ENCODE results near the gene KRTCAP2.
A peak's percentile ranks its signal among the peaks of the same experiment; 100 is the strongest.
"Not testable (repeated sequence)": the region's sequence is repeated elsewhere in the genome, so short reads cannot be mapped to it uniquely, and the experiment has no call there.

The KRTCAP2 gene

DNA sequence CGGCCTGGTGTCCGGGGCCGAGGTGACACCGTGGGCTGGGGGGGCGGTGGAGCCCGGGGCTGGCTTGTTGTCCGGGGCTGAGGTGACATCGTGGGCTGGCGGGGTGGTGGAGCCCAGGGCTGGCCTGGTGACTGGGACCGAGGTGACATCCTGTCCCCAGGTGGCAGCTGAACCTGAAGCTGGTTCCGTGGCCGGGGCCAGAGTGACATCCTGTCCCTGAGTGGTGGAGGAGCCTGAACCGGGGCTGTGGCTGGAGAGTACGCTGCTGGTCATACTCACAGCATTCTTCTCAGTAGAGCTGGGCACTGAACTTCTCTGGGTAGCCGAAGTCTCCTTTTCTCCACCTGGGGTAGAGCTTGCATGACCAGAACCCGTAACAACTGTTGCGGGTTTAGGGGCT is 18.8 kb upstream of the KRTCAP2 start:
- Histone ChIP-seq H3K27ac (ENCODE audit: low read depth, low read length) (no peak overlapping the region), H2AFZ (ENCODE audit: insufficient read depth, low read length, poor library complexity) (no peak overlapping the region), H2AK5ac (ENCODE audit: low read length) (peak overlapping the region; percentile 49), H2BK120ac (ENCODE audit: insufficient read depth, low read length, poor library complexity) (no peak overlapping the region), H3K9ac (ENCODE audit: low read length) (no peak overlapping the region), H3K4me2 (ENCODE audit: low read length) (no peak overlapping the region), H3K36me3 (ENCODE audit: control insufficient read depth in 1 of 2, insufficient read depth in 2 of 2, low read length in 2 of 2) (peaks cover 3 to 6% of the 10 kb centered on the region in 2 experiments), H3K79me1 (ENCODE audit: low read length) (peaks cover 13% of the 10 kb centered on the region), H4K8ac (ENCODE audit: low read depth, low read length) (no peak overlapping the region), H3K4ac (ENCODE audit: low read depth, low read length) (no peak overlapping the region), H3K79me2 (ENCODE audit: control insufficient read depth, insufficient read depth, low read length, poor library complexity) (peaks cover 2% of the 10 kb centered on the region), H3K4me1 (ENCODE audit: control insufficient read depth in 1 of 2, insufficient read depth in 2 of 2, low read length in 2 of 2) (peaks cover 7 to 15% of the 10 kb centered on the region in 2 experiments), H3K18ac (ENCODE audit: low read length) (no peak overlapping the region), H3K27me3 (ENCODE audit: insufficient read depth, low read length) (no peaks in the 10 kb centered on the region), H2BK12ac (ENCODE audit: low read length) (peak overlapping the region; percentile 8), H4K91ac (ENCODE audit: low read depth, low read length) (no peak overlapping the region), H3K23ac (ENCODE audit: low read length) (no peak overlapping the region), H4K12ac (ENCODE audit: low read depth, low read length) (no peak overlapping the region), H3K4me3 (ENCODE audit: low read depth, low read length) (no peak overlapping the region), H3K14ac (ENCODE audit: low read length) (no peak overlapping the region), H3K9me3 (ENCODE audit: insufficient read depth, low read depth, low read length) (peaks cover 2% of the 10 kb centered on the region), H2BK5ac (ENCODE audit: low read depth, low read length, poor library complexity) (no peak overlapping the region)
- no CpG with 5 or more reads among the region's 17 CpGs for WGBS (ENCODE audit: extremely low coverage, insufficient coverage, insufficient read length)
- no peak for DNase-seq

DNA sequence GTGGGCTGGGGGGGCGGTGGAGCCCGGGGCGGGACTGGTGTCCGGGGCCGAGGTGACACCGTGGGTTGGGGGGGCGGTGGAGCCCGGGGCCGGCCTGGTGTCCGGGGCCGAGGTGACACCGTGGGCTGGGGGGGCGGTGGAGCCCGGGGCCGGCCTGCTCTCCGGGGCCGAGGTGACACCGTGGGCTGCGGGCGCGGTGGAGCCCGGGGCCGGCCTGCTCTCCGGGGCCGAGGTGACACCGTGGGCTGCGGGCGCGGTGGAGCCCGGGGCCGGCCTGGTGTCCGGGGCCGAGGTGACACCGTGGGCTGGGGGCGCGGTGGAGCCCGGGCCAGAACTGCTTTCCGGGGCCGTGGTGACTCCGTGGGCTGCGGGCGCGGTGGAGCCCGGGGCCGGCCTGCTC is 16.8 kb upstream of the KRTCAP2 start:
- not testable (repeated sequence) for H3K4me2 ChIP-seq (ENCODE audit: low read length); H4K8ac ChIP-seq (ENCODE audit: low read depth, low read length); H2AFZ ChIP-seq (ENCODE audit: insufficient read depth, low read length, poor library complexity); H4K12ac ChIP-seq (ENCODE audit: low read depth, low read length); H2BK12ac ChIP-seq (ENCODE audit: low read length); H2AK5ac ChIP-seq (ENCODE audit: low read length); H3K9me3 ChIP-seq (ENCODE audit: insufficient read depth, low read depth, low read length); H3K23ac ChIP-seq (ENCODE audit: low read length); DNase-seq; H3K27me3 ChIP-seq (ENCODE audit: insufficient read depth, low read length); H3K14ac ChIP-seq (ENCODE audit: low read length); H4K91ac ChIP-seq (ENCODE audit: low read depth, low read length); H3K79me2 ChIP-seq (ENCODE audit: control insufficient read depth, insufficient read depth, low read length, poor library complexity); H3K4ac ChIP-seq (ENCODE audit: low read depth, low read length); H3K27ac ChIP-seq (ENCODE audit: low read depth, low read length); H2BK120ac ChIP-seq (ENCODE audit: insufficient read depth, low read length, poor library complexity); H3K9ac ChIP-seq (ENCODE audit: low read length); H3K18ac ChIP-seq (ENCODE audit: low read length); H2BK5ac ChIP-seq (ENCODE audit: low read depth, low read length, poor library complexity); H3K4me3 ChIP-seq (ENCODE audit: low read depth, low read length); H3K36me3 ChIP-seq (ENCODE audit: control insufficient read depth in 1 of 2, insufficient read depth in 2 of 2, low read length in 2 of 2)
- WGBS (ENCODE audit: extremely low coverage, insufficient coverage, insufficient read length) = no CpG with 5 or more reads among the region's 45 CpGs
- Histone ChIP-seq H3K4me1 (ENCODE audit: control insufficient read depth in 1 of 2, insufficient read depth in 2 of 2, low read length in 2 of 2) (peaks cover 7 to 14% of the 10 kb centered on the region in 2 experiments), H3K79me1 (ENCODE audit: low read length) (peaks cover 11% of the 10 kb centered on the region)

DNA sequence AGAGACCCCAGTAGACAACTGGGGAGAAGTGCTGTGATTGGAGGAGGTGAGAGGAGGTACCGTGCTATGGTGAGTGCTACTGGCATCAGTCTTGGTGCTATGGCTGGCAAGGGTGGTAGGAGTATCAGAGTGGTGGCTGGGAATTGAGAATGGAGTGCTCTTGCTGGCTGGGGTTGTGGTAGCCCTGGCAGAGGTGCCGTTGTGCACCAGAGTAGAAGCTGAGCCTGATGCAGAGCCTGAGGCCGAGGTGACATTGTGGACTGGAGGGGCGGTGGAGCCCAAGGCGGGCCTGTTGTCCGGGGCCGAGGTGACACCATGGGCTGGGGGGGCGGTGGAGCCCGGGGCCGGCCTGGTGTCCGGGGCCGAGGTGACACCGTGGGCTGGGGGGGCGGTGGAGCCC is 15.2 kb upstream of the KRTCAP2 start:
- no peak overlapping the region for H2BK120ac ChIP-seq (ENCODE audit: insufficient read depth, low read length, poor library complexity)

DNA sequence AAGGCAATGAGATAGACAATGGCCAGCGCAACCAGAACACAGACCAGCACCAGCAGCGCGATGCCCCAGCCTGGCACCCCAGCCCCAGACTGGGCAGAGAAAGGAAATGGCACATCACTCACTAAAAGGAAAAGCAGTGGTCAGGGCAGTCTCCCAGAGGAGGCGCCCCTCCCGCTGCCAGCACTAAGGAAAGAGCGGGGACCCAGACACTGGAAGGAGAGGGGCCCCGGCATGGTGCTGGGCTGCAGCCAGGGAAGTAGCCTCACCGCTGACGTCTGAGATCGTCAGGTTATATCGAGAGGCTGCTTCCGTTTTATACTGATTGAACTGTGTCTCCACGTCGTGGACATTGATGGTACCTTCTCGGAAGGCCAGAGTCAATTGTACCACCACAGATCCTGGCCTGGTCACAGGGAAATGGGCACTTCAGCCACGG is 14.4 kb upstream of the KRTCAP2 start:
- no peak overlapping the region for H2AFZ ChIP-seq (ENCODE audit: insufficient read depth, low read length, poor library complexity)
- H4K8ac ChIP-seq (ENCODE audit: low read depth, low read length) = no peak overlapping the region
- H2BK12ac ChIP-seq (ENCODE audit: low read length) = no peak overlapping the region
- H3K36me3 ChIP-seq (ENCODE audit: control insufficient read depth in 1 of 2, insufficient read depth in 2 of 2, low read length in 2 of 2) = no peaks in the 10 kb centered on the region
- H3K79me1 ChIP-seq (ENCODE audit: low read length) = no peaks in the 10 kb centered on the region
- no peak overlapping the region for H3K4ac ChIP-seq (ENCODE audit: low read depth, low read length)
- no peak overlapping the region for H3K4me2 ChIP-seq (ENCODE audit: low read length)
- no peaks in the 10 kb centered on the region for H3K27me3 ChIP-seq (ENCODE audit: insufficient read depth, low read length)
- no peaks in the 10 kb centered on the region for H3K79me2 ChIP-seq (ENCODE audit: control insufficient read depth, insufficient read depth, low read length, poor library complexity)
- H3K18ac ChIP-seq (ENCODE audit: low read length) = no peak overlapping the region
- WGBS (ENCODE audit: extremely low coverage, insufficient coverage, insufficient read length) = no CpG with 5 or more reads among the region's 16 CpGs
- no peak overlapping the region for H3K14ac ChIP-seq (ENCODE audit: low read length)
- no peak overlapping the region for H3K27ac ChIP-seq (ENCODE audit: low read depth, low read length)
- no peak overlapping the region for H4K91ac ChIP-seq (ENCODE audit: low read depth, low read length)
- H4K12ac ChIP-seq (ENCODE audit: low read depth, low read length) = no peak overlapping the region
- no peak for DNase-seq
- H3K23ac ChIP-seq (ENCODE audit: low read length) = no peak overlapping the region
- H3K9ac ChIP-seq (ENCODE audit: low read length) = no peak overlapping the region
- H3K9me3 ChIP-seq (ENCODE audit: insufficient read depth, low read depth, low read length) = peaks cover under 1% of the 10 kb centered on the region
- H2BK5ac ChIP-seq (ENCODE audit: low read depth, low read length, poor library complexity) = no peak overlapping the region
- no peak overlapping the region for H3K4me3 ChIP-seq (ENCODE audit: low read depth, low read length)
- peaks cover 0 to 4% of the 10 kb centered on the region in 2 experiments for H3K4me1 ChIP-seq (ENCODE audit: control insufficient read depth in 1 of 2, insufficient read depth in 2 of 2, low read length in 2 of 2)
- no peak overlapping the region for H2AK5ac ChIP-seq (ENCODE audit: low read length)
- H2BK120ac ChIP-seq (ENCODE audit: insufficient read depth, low read length, poor library complexity) = no peak overlapping the region

More for the DNA sequence above, 15.2 kb upstream of the KRTCAP2 start:
- no peak overlapping the region for H3K18ac ChIP-seq (ENCODE audit: low read length)
- H3K14ac ChIP-seq (ENCODE audit: low read length) = no peak overlapping the region
- no peak overlapping the region for H4K91ac ChIP-seq (ENCODE audit: low read depth, low read length)
- no peak overlapping the region for H3K27ac ChIP-seq (ENCODE audit: low read depth, low read length)
- H3K9ac ChIP-seq (ENCODE audit: low read length) = no peak overlapping the region
- no peak overlapping the region for H3K4me2 ChIP-seq (ENCODE audit: low read length)
- H2AK5ac ChIP-seq (ENCODE audit: low read length) = no peak overlapping the region
- no peak overlapping the region for H2BK5ac ChIP-seq (ENCODE audit: low read depth, low read length, poor library complexity)
- H3K4ac ChIP-seq (ENCODE audit: low read depth, low read length) = no peak overlapping the region
- no peak overlapping the region for H2BK12ac ChIP-seq (ENCODE audit: low read length)
- H3K23ac ChIP-seq (ENCODE audit: low read length) = no peak overlapping the region
- H3K36me3 ChIP-seq (ENCODE audit: control insufficient read depth in 1 of 2, insufficient read depth in 2 of 2, low read length in 2 of 2) = no peaks in the 10 kb centered on the region
- H3K79me1 ChIP-seq (ENCODE audit: low read length) = peaks cover 4% of the 10 kb centered on the region
- peaks cover 3 to 8% of the 10 kb centered on the region in 2 experiments for H3K4me1 ChIP-seq (ENCODE audit: control insufficient read depth in 1 of 2, insufficient read depth in 2 of 2, low read length in 2 of 2)
- H3K4me3 ChIP-seq (ENCODE audit: low read depth, low read length) = no peak overlapping the region
- H3K9me3 ChIP-seq (ENCODE audit: insufficient read depth, low read depth, low read length) = peaks cover 2% of the 10 kb centered on the region
- no CpG with 5 or more reads among the region's 14 CpGs for WGBS (ENCODE audit: extremely low coverage, insufficient coverage, insufficient read length)
- peaks cover under 1% of the 10 kb centered on the region for H3K79me2 ChIP-seq (ENCODE audit: control insufficient read depth, insufficient read depth, low read length, poor library complexity)
- H4K8ac ChIP-seq (ENCODE audit: low read depth, low read length) = no peak overlapping the region
- DNase-seq = no peak
- no peak overlapping the region for H2AFZ ChIP-seq (ENCODE audit: insufficient read depth, low read length, poor library complexity)
- H3K27me3 ChIP-seq (ENCODE audit: insufficient read depth, low read length) = no peaks in the 10 kb centered on the region
- H4K12ac ChIP-seq (ENCODE audit: low read depth, low read length) = no peak overlapping the region

Measured in trophoblast cell (in vitro differentiated cells and primary cell).